CD14-positive monocyte (primary cell): ENCODE results near the gene ARRDC1. TPM values are rescaled to one million over a fixed set of nuclear protein-coding genes. Genes with fewer than 3 reads are reported as not detected.

Experiments used
- DNase-seq, 3 donors: peaks; one replicate each; pipeline ENCODE4 v3.0.0-alpha.2; 2011 to 2022
- H2AFZ ChIP-seq: 2 replicates; pipeline ENCODE4 v1.6.0; 2012; ENCODE audit warnings: mild to moderate bottlenecking, low read depth, low read length, inconsistent platforms; ENCODE audit not compliant: insufficient read depth, poor library complexity, severe bottlenecking
- H3K27ac ChIP-seq, 2 donors: 1 replicate in 1 of 2; 2 replicates in 1 of 2; pipeline ENCODE4 v1.5.1; 2012 to 2013; ENCODE audit warnings: low read length in 2 of 2, control low read depth in 1 of 2, inconsistent platforms in 1 of 2, low read depth in 1 of 2, mild to moderate bottlenecking in 1 of 2
- H3K27me3 ChIP-seq, 2 donors: one replicate each; pipeline versions ENCODE4 v1.6.0 to v1.6.1; 2011 to 2013; ENCODE audit warnings: low read length in 2 of 2; ENCODE audit not compliant: control insufficient read depth in 2 of 2, insufficient read depth in 2 of 2
- H3K36me3 ChIP-seq, 2 donors: replicated peaks in 1 of 2; 1 replicate in 1 of 2; 2 replicates in 1 of 2; pipeline versions ENCODE4 v1.5.1 to v1.6.1; 2012 to 2013; ENCODE audit warnings: low read length in 2 of 2, control low read depth in 1 of 2, inconsistent platforms in 1 of 2, mild to moderate bottlenecking in 1 of 2; ENCODE audit not compliant: insufficient read depth in 2 of 2, control insufficient read depth in 1 of 2
- H3K4me1 ChIP-seq, 2 donors: 1 replicate in 1 of 2; 2 replicates in 1 of 2; pipeline versions ENCODE4 v1.5.1 to v1.6.1; 2012 to 2013; ENCODE audit warnings: low read length in 2 of 2, control low read depth in 1 of 2, inconsistent platforms in 1 of 2, mild to moderate bottlenecking in 1 of 2, moderate library complexity in 1 of 2; ENCODE audit not compliant: insufficient read depth in 2 of 2, control insufficient read depth in 1 of 2
- H3K4me2 ChIP-seq: replicated peaks from 2 replicates; pipeline ENCODE3; 2012; ENCODE audit warnings: low read length, moderate library complexity, mild to moderate bottlenecking; ENCODE audit not compliant: poor library complexity, severe bottlenecking; ENCODE audit errors: extremely low read depth
- H3K4me3 ChIP-seq, 3 experiments: fragments of 200-600 bp in 1 of 3; sonication (generic) in 1 of 3; replicated peaks in 1 of 3; 1 replicate in 2 of 3; 2 replicates in 1 of 3; pipeline ENCODE4 v1.5.1; 2011 to 2013; ENCODE audit warnings: low read length in 3 of 3, mild to moderate bottlenecking in 3 of 3, control low read depth in 2 of 3, low read depth in 2 of 3, inconsistent platforms in 1 of 3, moderate library complexity in 1 of 3
- H3K79me2 ChIP-seq: 2 replicates; pipeline ENCODE4 v1.6.0; 2012; ENCODE audit warnings: mild to moderate bottlenecking, control low read depth, inconsistent platforms, low read length, moderate library complexity; ENCODE audit not compliant: insufficient read depth
- H3K9ac ChIP-seq: 2 replicates; pipeline ENCODE4 v1.6.0; 2017; ENCODE audit warnings: low read length, mild to moderate bottlenecking; ENCODE audit not compliant: insufficient read depth, poor library complexity, severe bottlenecking
- H3K9me3 ChIP-seq, 2 donors: replicated peaks in 1 of 2; 1 replicate in 1 of 2; 2 replicates in 1 of 2; pipeline versions ENCODE4 v1.5.1 to v1.6.1; 2012 to 2013; ENCODE audit warnings: low read length in 2 of 2, control low read depth in 1 of 2; ENCODE audit not compliant: control insufficient read depth in 1 of 2, insufficient read depth in 1 of 2
- H4K20me1 ChIP-seq: 2 replicates; pipeline ENCODE4 v1.6.0; 2012; ENCODE audit warnings: mild to moderate bottlenecking, low read length, control low read depth, moderate library complexity; ENCODE audit not compliant: insufficient read depth
- H3K27ac Mint-ChIP-seq, 7 donors: one replicate each; pipeline ENCODE4 v1.8.0; 2020; ENCODE audit warnings: mild to moderate bottlenecking in 7 of 7, mixed read lengths in 7 of 7, moderate library complexity in 6 of 7, inconsistent platforms in 2 of 7
- H3K27me3 Mint-ChIP-seq, 3 donors: one replicate each; pipeline ENCODE4 v1.8.0; 2021 to 2022; ENCODE audit warnings: low read depth in 3 of 3, mild to moderate bottlenecking in 3 of 3, mixed read lengths in 3 of 3, moderate library complexity in 3 of 3, inconsistent platforms in 1 of 3
- H3K36me3 Mint-ChIP-seq, 2 donors: one replicate each; pipeline ENCODE4 v1.8.0; 2020; ENCODE audit warnings: mixed read lengths in 2 of 2, inconsistent platforms in 1 of 2, mild to moderate bottlenecking in 1 of 2
- H3K4me1 Mint-ChIP-seq: one replicate; pipeline ENCODE4 v1.8.0; 2020; ENCODE audit warnings: mild to moderate bottlenecking, mixed read lengths
- H3K4me3 Mint-ChIP-seq, 2 donors: one replicate each; pipeline ENCODE4 v1.8.0; 2020; ENCODE audit warnings: mild to moderate bottlenecking in 2 of 2, mixed read lengths in 2 of 2, moderate library complexity in 1 of 2
- H3K9me3 Mint-ChIP-seq, 7 donors: one replicate each; pipeline ENCODE4 v1.8.0; 2020 to 2022; ENCODE audit warnings: mixed read lengths in 7 of 7, mild to moderate bottlenecking in 6 of 7, moderate library complexity in 6 of 7, inconsistent platforms in 2 of 7
- CTCF ChIP-seq: fragments of 200-600 bp; IDR thresholded peaks from one replicate; pipeline ENCODE4 v1.8.0; 2022; ENCODE audit warnings: antibody characterized with exemption, mild to moderate bottlenecking
- WGBS: methylation state at CpG from one replicate; pipeline ENCODE4 v1.1.5; 2013; ENCODE audit warnings: missing lambda C conversion rate; ENCODE audit not compliant: insufficient coverage; 5-methylcytosine and 5-hydroxymethylcytosine counted together
- intact Hi-C, 2 donors: fragments of 100-400 bp; cut with micrococcal nuclease; formaldehyde crosslinking; loops; one replicate each; pipeline versions ENCODE4 v1.15.0 to v1.15.1; 2023
- polyA plus RNA-seq, 3 donors: library from polyadenylated mRNA; depleted of rRNA in 1 of 3; unstranded in 2 of 3; stranded (reverse) in 1 of 3; fragments of 300-500 nt in 2 of 3; fragments of >200 nt in 1 of 3; fragmentation: Illumina TruSeq in 2 of 3; gene quantifications; 1 replicate in 2 of 3; 2 replicates in 1 of 3; pipeline ENCODE4 v1.2.3, GENCODE V29; 2012 to 2021

Gene ARRDC1
- polyA plus RNA-seq, 3 donors: 83.2 to 454 (median 87.6) TPM

DNA sequence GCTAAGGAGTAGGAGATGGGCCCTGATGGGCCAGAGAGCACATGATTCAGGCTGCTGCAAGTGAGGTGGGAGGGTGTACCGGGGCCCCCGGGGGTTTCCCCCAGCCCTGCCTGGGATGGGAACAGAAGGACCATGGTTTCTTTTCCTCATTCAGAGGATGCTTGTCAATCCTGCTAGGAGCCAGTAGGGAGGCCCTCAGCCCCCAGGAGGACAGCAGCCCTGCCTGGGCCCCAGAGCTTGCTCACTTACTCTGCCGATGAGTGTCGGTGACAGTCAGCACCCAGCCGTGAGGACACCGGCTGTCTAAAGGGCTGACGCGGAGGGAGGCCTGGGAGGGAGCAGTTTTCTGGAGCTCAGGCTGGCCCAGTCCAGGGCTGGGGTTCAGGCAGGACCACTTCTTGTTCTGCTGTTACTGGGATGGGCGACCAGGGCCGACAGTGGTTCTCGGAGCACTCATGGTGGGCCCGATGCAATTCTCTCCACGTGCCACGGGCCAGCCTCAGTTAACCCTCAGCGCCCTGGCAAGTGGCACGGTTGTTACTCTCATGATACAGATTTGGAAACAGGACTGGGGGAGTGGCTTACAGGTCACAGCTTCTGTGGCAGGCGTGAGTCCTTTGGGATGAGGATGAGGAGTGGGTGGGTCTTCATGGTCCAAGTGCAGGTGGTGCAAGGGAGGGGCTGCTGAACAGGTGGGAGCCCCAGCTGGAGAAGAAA is 1.8 kb downstream of the ARRDC1 start:
- Mint-ChIP-seq H3K9me3 (no peaks in the 10 kb centered on the region), H3K4me1 (peaks cover 72% of the 10 kb centered on the region), H3K36me3 (peaks cover 4 to 13% of the 10 kb centered on the region in 2 donors), H3K4me3 (peak overlapping the region; percentile 86 to 96), H3K27me3 (peaks cover 0 to 10% (median 6%) of the 10 kb centered on the region in 3 donors), H3K27ac (peak overlapping the region; percentile 82 to 95 (median 93))
- H3K79me2 ChIP-seq: peaks cover 63% of the 10 kb centered on the region
- 18% methylated on average over 17 of the region's 17 CpGs for WGBS
- peaks cover 0 to under 1% of the 10 kb centered on the region in 2 donors for H3K36me3 ChIP-seq
- peak overlapping the region; percentile 41 to 93 (median 74) for H3K4me3 ChIP-seq
- no peaks in the 10 kb centered on the region for H3K9me3 ChIP-seq
- peak; percentile 41 to 71 (median 43) for DNase-seq
- H3K9ac ChIP-seq: peak overlapping the region; percentile 79
- H4K20me1 ChIP-seq: peaks cover 55% of the 10 kb centered on the region
- TF ChIP-seq CTCF: no peak
- peaks cover 71 to 74% of the 10 kb centered on the region in 2 donors for H3K4me1 ChIP-seq
- intact Hi-C loops: loop anchor here (2.0 to 10.0 kb wide), 3 partner anchors 18 to 142 kb away; partner anchors contain the start of genes MRPL41 (in 1 of the 2) and PNPLA7 (in 1 of the 2)
- H3K27ac ChIP-seq: peak overlapping the region; percentile 80 to 82
- no peaks in the 10 kb centered on the region for H3K27me3 ChIP-seq
- no peak overlapping the region for H2AFZ ChIP-seq
- H3K4me2 ChIP-seq: peak overlapping the region; percentile 99

- H3K4me1 Mint-ChIP-seq: peaks cover 61% of the 10 kb centered on the region
- H3K4me1 ChIP-seq: peaks cover 64 to 69% of the 10 kb centered on the region in 2 donors
- no peak for TF ChIP-seq CTCF
- peaks cover 90% of the 10 kb centered on the region for H4K20me1 ChIP-seq
- no peak overlapping the region for H3K4me2 ChIP-seq
- peaks cover 28 to 37% of the 10 kb centered on the region in 2 donors for H3K36me3 ChIP-seq
- no peak overlapping the region for H2AFZ ChIP-seq
- H3K27ac ChIP-seq: peak overlapping the region in 1 of 2 donors; percentile 76
- peaks cover 17 to 40% of the 10 kb centered on the region in 2 donors for H3K36me3 Mint-ChIP-seq
- H3K4me3 Mint-ChIP-seq: no peak overlapping the region
- no peak overlapping the region for H3K4me3 ChIP-seq
- WGBS: 84% methylated on average over 4 of the region's 6 CpGs
- peak overlapping the region in 2 of 7 donors; percentile 38 to 89 for H3K27ac Mint-ChIP-seq
- no peaks in the 10 kb centered on the region for H3K9me3 Mint-ChIP-seq
- no peaks in the 10 kb centered on the region for H3K27me3 ChIP-seq
- no peak for DNase-seq
- H3K9ac ChIP-seq: peak overlapping the region; percentile 36
- peaks cover 94% of the 10 kb centered on the region for H3K79me2 ChIP-seq
- H3K9me3 ChIP-seq: no peaks in the 10 kb centered on the region
- intact Hi-C loops: no loop called here
- peaks cover 0 to 4% (median 0%) of the 10 kb centered on the region in 3 donors for H3K27me3 Mint-ChIP-seq
Measured at GRCh38 chr9:137610944-137611343, 5.5 kb downstream of the ARRDC1 start.
